T-helper 2 cell treated with Interferon-gamma antibody and Interleukin-4, amounts not matched to agents 5 μg/mL and 100 μg/mL, for 36 hours (primary cell): Measurements from ENCODE around the gene GADD45G.

ENCODE experiments used
- DNase-seq: peaks from one replicate; pipeline ENCODE4 v3.0.0; 2021; ENCODE audit warnings: low spot score
- H3K27ac Mint-ChIP-seq: one replicate; pipeline ENCODE4 v1.8.0; 2021; ENCODE audit warnings: mild to moderate bottlenecking, mixed read lengths
- H3K27me3 Mint-ChIP-seq: one replicate; pipeline ENCODE4 v1.8.0; 2021; ENCODE audit warnings: low read depth, mixed read lengths
- H3K36me3 Mint-ChIP-seq: one replicate; pipeline ENCODE4 v1.8.0; 2021; ENCODE audit warnings: low read depth, mixed read lengths
- H3K4me1 Mint-ChIP-seq: one replicate; pipeline ENCODE4 v1.8.0; 2021; ENCODE audit warnings: low read depth, mixed read lengths
- H3K4me3 Mint-ChIP-seq: one replicate; pipeline ENCODE4 v1.8.0; 2022; ENCODE audit warnings: mild to moderate bottlenecking, moderate library complexity, mixed read lengths
- H3K9me3 Mint-ChIP-seq: one replicate; pipeline ENCODE4 v1.8.0; 2021; ENCODE audit warnings: mixed read lengths

Gene GADD45G

DNA sequence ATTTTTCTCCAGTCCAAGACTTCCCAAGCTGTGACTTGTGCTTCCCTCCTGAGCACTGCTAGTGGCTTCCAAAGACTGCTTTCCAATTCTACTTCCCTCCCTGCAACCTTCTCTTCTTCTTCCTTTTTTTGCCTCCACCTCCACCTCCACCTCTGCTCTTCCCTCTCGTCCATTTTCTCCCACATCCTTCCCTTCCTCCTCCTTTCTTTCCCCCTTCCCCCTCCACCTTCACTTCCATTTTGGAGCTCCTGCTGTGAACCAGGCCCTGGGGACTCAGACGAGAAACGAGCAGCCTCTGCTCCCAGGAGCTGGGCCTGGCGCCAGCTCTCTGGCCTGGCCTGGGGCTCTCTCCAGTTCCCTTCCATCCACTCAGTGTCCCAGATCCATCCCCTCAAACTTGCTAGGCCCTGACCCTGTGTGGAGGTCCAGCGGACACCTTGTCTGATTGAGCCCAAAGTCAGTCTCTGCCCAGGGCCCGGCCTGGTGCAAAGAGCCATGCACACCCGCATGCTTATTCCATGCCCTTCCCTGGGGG lies 5.6 kb downstream of the GADD45G start:
- Mint-ChIP-seq H3K9me3 (no peaks in the 10 kb centered on the region), H3K27ac (no peak overlapping the region), H3K4me3 (no peak overlapping the region), H3K4me1 (peaks cover 12% of the 10 kb centered on the region), H3K36me3 (peaks cover 11% of the 10 kb centered on the region), H3K27me3 (peaks cover 23% of the 10 kb centered on the region)
- no peak for DNase-seq

- Mint-ChIP-seq H3K9me3 (no peaks in the 10 kb centered on the region), H3K4me1 (peaks cover 9% of the 10 kb centered on the region), H3K27ac (no peak overlapping the region), H3K36me3 (peaks cover 8% of the 10 kb centered on the region), H3K4me3 (no peak overlapping the region), H3K27me3 (peaks cover 25% of the 10 kb centered on the region)
- no peak for DNase-seq
These were observed 6.6 kb downstream of the GADD45G start for GRCh38 chr9:89611425-89611824.

- no peak overlapping the region for H3K4me3 Mint-ChIP-seq
- peaks cover 21% of the 10 kb centered on the region for H3K27me3 Mint-ChIP-seq
- DNase-seq: no peak
These were observed 7.9 kb downstream of the GADD45G start for GRCh38 chr9:89612566-89613278.

DNA sequence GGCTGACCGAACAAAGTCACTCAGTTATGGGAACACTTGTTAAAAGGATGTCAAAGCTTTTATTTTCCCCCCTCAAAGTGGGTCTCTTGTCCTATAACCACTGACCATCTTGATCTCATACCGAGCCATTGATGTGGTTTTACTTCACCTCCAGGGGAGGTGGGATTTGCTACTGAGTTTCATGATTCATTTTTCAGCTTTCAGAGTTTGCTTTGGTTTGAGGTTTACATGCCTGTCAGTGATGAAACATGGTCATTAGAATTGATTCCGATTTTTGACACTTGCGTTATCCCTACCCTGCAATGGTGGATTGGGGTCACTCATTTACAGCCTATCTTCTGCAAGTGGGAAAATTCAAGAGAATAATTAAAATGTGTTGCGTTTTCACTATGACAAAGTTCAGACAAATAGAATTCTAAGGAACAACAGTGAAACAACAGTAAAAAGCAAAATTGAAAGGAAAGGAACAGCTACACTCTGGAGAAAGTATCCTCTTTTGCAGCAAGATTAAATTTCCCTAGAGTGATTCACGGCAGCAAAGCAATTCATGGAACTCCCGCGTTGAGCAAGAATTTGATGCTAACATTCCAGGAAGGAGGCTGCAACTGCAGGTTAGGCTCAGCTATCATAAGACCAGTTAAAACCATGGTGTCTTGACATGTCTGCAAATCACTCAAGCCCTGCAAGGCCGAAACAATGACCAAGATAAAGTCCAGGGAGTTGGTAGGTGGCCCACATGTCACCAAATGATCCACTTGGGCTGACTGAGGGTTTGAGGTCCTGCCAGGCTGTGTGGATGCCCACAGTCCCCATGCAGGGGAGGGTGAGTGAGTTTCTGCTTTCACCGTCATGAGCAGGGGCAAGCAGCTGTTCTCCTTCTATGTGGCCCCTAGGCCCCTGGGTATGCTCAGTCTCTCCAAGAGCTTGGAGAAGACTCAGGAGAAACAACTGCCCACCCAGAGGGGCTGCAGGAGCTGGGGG lies 9.4 kb downstream of the GADD45G start:
- Mint-ChIP-seq H3K4me1 (peaks cover 4% of the 10 kb centered on the region), H3K36me3 (no peaks in the 10 kb centered on the region), H3K9me3 (no peaks in the 10 kb centered on the region), H3K27ac (no peak overlapping the region), H3K4me3 (no peak overlapping the region), H3K27me3 (peaks cover 18% of the 10 kb centered on the region)
- no peak for DNase-seq

More at GRCh38 chr9:89612566-89613278, 7.9 kb downstream of the GADD45G start:
- Mint-ChIP-seq H3K27ac (no peak overlapping the region), H3K4me1 (peaks cover 4% of the 10 kb centered on the region), H3K36me3 (peaks cover 1% of the 10 kb centered on the region), H3K9me3 (no peaks in the 10 kb centered on the region)

- Mint-ChIP-seq H3K4me3 (no peak overlapping the region), H3K27me3 (peaks cover 12% of the 10 kb centered on the region), H3K27ac (no peak overlapping the region), H3K9me3 (no peaks in the 10 kb centered on the region), H3K36me3 (no peaks in the 10 kb centered on the region), H3K4me1 (peaks cover 4% of the 10 kb centered on the region)
- DNase-seq: no peak
These were observed 10.8 kb downstream of the GADD45G start for GRCh38 chr9:89615661-89616060.

GRCh38 chr9:89616411-89616810 lies 11.6 kb downstream of the GADD45G start:
- Mint-ChIP-seq H3K9me3 (no peaks in the 10 kb centered on the region), H3K4me1 (peaks cover 4% of the 10 kb centered on the region), H3K4me3 (no peak overlapping the region), H3K27ac (no peak overlapping the region), H3K27me3 (peaks cover 10% of the 10 kb centered on the region), H3K36me3 (no peaks in the 10 kb centered on the region)
- DNase-seq: no peak

DNA sequence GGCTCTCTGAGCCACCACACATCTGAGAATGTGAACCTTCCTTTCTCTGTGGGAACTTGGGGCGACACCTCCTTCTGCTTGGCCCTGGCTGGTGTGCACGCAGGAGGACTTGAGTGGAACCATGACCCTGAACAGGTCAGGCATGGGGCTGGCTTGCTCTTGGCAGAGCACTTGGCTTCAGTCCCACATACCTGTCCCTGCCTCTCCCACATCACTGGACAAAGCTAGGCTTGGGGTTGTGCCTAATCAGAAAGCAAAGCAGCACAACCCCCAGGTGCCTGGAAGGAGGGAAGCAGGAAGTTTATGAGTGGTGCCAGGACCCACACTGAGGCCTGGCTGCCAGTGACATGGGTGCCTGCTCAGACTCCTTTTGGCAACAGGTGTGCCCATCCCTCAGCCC lies 13.2 kb downstream of the GADD45G start:
- H3K27ac Mint-ChIP-seq: no peak overlapping the region
- no peak overlapping the region for H3K4me3 Mint-ChIP-seq
- peaks cover 4% of the 10 kb centered on the region for H3K4me1 Mint-ChIP-seq
- peaks cover 9% of the 10 kb centered on the region for H3K27me3 Mint-ChIP-seq
- DNase-seq: no peak
- no peaks in the 10 kb centered on the region for H3K36me3 Mint-ChIP-seq
- no peaks in the 10 kb centered on the region for H3K9me3 Mint-ChIP-seq

- Mint-ChIP-seq H3K27ac (no peak overlapping the region), H3K36me3 (no peaks in the 10 kb centered on the region), H3K27me3 (peaks cover 9% of the 10 kb centered on the region), H3K9me3 (no peaks in the 10 kb centered on the region), H3K4me3 (no peak overlapping the region), H3K4me1 (peaks cover 4% of the 10 kb centered on the region)
- no peak for DNase-seq
These were observed 14.2 kb downstream of the GADD45G start for GRCh38 chr9:89619019-89619418.

GRCh38 chr9:89619424-89620138 lies 14.8 kb downstream of the GADD45G start:
- H3K27ac Mint-ChIP-seq: no peak overlapping the region
- no peak overlapping the region for H3K4me3 Mint-ChIP-seq
- H3K9me3 Mint-ChIP-seq: no peaks in the 10 kb centered on the region
- DNase-seq: no peak
- no peaks in the 10 kb centered on the region for H3K36me3 Mint-ChIP-seq
- H3K27me3 Mint-ChIP-seq: peaks cover 11% of the 10 kb centered on the region
- H3K4me1 Mint-ChIP-seq: no peaks in the 10 kb centered on the region

DNA sequence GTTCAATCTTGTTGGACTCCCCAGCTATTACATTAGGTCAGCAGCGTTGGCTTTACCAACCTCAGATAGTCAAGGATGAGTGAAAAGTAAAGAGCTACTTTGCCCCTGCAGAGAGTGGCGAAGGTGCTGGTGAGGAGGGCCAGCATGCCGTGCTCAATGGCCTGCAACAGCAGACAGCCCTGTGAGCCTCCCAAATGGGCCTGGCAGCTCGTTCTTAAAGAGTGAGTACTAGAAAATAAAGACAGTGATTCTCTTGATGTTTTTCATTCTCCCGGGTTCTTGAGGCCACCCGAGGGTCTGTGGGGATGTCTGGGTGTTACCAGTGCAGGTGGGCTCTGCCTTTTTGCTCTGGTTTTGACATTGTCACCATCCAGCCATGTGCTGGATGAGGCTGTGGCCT lies 16.2 kb downstream of the GADD45G start:
- H3K4me1 Mint-ChIP-seq: no peaks in the 10 kb centered on the region
- H3K4me3 Mint-ChIP-seq: no peak overlapping the region
- no peak for DNase-seq
- H3K36me3 Mint-ChIP-seq: no peaks in the 10 kb centered on the region
- no peaks in the 10 kb centered on the region for H3K9me3 Mint-ChIP-seq
- H3K27ac Mint-ChIP-seq: no peak overlapping the region
- peaks cover 10% of the 10 kb centered on the region for H3K27me3 Mint-ChIP-seq

GRCh38 chr9:89621676-89622075 lies 16.9 kb downstream of the GADD45G start:
- no peak overlapping the region for H3K4me3 Mint-ChIP-seq
- no peak overlapping the region for H3K27ac Mint-ChIP-seq
- DNase-seq: no peak
- no peaks in the 10 kb centered on the region for H3K36me3 Mint-ChIP-seq
- peaks cover 13% of the 10 kb centered on the region for H3K27me3 Mint-ChIP-seq
- no peaks in the 10 kb centered on the region for H3K9me3 Mint-ChIP-seq
- H3K4me1 Mint-ChIP-seq: no peaks in the 10 kb centered on the region

- Mint-ChIP-seq H3K27me3 (peaks cover 19% of the 10 kb centered on the region), H3K4me1 (no peaks in the 10 kb centered on the region), H3K27ac (no peak overlapping the region), H3K36me3 (no peaks in the 10 kb centered on the region), H3K9me3 (no peaks in the 10 kb centered on the region), H3K4me3 (no peak overlapping the region)
- DNase-seq: no peak
These were observed 18.4 kb downstream of the GADD45G start for GRCh38 chr9:89622933-89623861.

GRCh38 chr9:89623925-89624420 lies 19.2 kb downstream of the GADD45G start:
- peaks cover 2% of the 10 kb centered on the region for H3K4me1 Mint-ChIP-seq

More at GRCh38 chr9:89623925-89624420, 19.2 kb downstream of the GADD45G start:
- H3K27ac Mint-ChIP-seq: no peak overlapping the region
- H3K9me3 Mint-ChIP-seq: no peaks in the 10 kb centered on the region
- no peak for DNase-seq
- H3K36me3 Mint-ChIP-seq: no peaks in the 10 kb centered on the region
- no peak overlapping the region for H3K4me3 Mint-ChIP-seq
- peaks cover 24% of the 10 kb centered on the region for H3K27me3 Mint-ChIP-seq
